Activated CD8-positive, alpha-beta T cell treated with anti-CD3 and anti-CD28 coated beads for 36 hours (primary cell): ENCODE data around the gene FDPS. TPM values are rescaled to one million over a fixed set of nuclear protein-coding genes. Genes with fewer than 3 reads are reported as not detected.

Experiments used
- ATAC-seq: fragments of 200-7000 bp; cut with Tn5 transposase; one replicate; pipeline ENCODE4 v1.10.0; 2021; ENCODE audit warnings: mild to moderate bottlenecking, moderate library complexity
- CTCF ChIA-PET: fragments of 350-600 bp; sonication (Branson Sonifier 250); formaldehyde crosslinking; loops from one replicate; lab custom pipeline; 2021; ENCODE audit warnings: antibody characterized with exemption; lab: Charles Lee
- POLR2A ChIA-PET: fragments of 350-600 bp; sonication (Branson Sonifier 250); formaldehyde crosslinking; loops from one replicate; lab custom pipeline; 2021; ENCODE audit warnings: antibody characterized with exemption; lab: Charles Lee
- DNase-seq: peaks from one replicate; pipeline ENCODE4 v3.0.0-alpha.2; 2020
- H3K27ac Mint-ChIP-seq: one replicate; pipeline ENCODE4 v1.8.0; 2021; ENCODE audit warnings: mild to moderate bottlenecking, mixed read lengths
- H3K27me3 Mint-ChIP-seq: one replicate; pipeline ENCODE4 v1.8.0; 2021; ENCODE audit warnings: mixed read lengths
- H3K36me3 Mint-ChIP-seq: one replicate; pipeline ENCODE4 v1.8.0; 2021; ENCODE audit warnings: low read depth, mixed read lengths
- H3K4me1 Mint-ChIP-seq: one replicate; pipeline ENCODE4 v1.8.0; 2021; ENCODE audit warnings: low read depth, mixed read lengths
- H3K4me3 Mint-ChIP-seq: one replicate; pipeline ENCODE4 v1.8.0; 2021; ENCODE audit warnings: mild to moderate bottlenecking, moderate library complexity, mixed read lengths
- H3K9me3 Mint-ChIP-seq: one replicate; pipeline ENCODE4 v1.8.0; 2021; ENCODE audit warnings: mixed read lengths
- intact Hi-C: fragments of 100-400 bp; cut with micrococcal nuclease; formaldehyde crosslinking; loops from one replicate; pipeline ENCODE4 v1.10.0; 2022
- total RNA-seq, 2 experiments: library from RNA; stranded (reverse); gene quantifications; one replicate each; pipeline ENCODE4 v1.2.3, GENCODE V29; 2021
- TF ChIP-seq, protein P1 (sequence below): fragments of 200-600 bp; IDR thresholded peaks from one replicate; pipeline ENCODE4 v1.8.0; 2022; ENCODE audit warnings: antibody characterized with exemption, mild to moderate bottlenecking

Gene FDPS
- total RNA-seq, 2 experiments from 2014 or later = 293 to 316 TPM

DNA sequence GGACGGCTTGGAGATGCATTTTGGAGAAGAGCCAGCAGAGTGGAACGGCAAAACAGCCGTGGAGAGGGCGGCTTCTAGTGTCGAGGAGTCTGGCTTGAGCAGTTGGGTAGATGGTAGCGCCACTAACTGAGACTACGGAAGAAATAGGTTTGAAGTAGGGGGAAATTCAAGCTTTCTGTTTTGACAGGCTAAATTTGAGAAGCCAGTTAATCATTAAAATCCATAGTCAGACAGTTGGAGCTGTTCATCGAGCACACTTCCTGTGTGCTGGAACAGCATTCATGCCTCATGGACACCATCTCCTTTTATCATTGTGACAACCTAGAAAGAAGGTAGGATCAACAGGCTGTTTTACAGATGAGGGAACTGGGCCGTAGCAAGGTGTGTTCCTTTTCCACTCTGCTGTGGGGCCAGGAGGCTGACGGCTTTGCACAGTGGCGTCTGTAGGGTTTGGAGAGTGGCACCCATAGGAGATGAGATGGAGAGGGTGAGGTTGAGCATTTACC lies 4.1 kb upstream of the FDPS start:
- H3K27ac Mint-ChIP-seq = no peak overlapping the region
- H3K9me3 Mint-ChIP-seq = no peaks in the 10 kb centered on the region
- CTCF ChIA-PET = interaction anchor here (6.3 kb wide), 1 partner anchor 55 kb away, joined by 80 read pairs; no protein-coding TSS in a partner anchor

GRCh38 chr1:155305881-155306391 lies 2.7 kb upstream of the FDPS start:
- TF ChIP-seq, protein P1, sequence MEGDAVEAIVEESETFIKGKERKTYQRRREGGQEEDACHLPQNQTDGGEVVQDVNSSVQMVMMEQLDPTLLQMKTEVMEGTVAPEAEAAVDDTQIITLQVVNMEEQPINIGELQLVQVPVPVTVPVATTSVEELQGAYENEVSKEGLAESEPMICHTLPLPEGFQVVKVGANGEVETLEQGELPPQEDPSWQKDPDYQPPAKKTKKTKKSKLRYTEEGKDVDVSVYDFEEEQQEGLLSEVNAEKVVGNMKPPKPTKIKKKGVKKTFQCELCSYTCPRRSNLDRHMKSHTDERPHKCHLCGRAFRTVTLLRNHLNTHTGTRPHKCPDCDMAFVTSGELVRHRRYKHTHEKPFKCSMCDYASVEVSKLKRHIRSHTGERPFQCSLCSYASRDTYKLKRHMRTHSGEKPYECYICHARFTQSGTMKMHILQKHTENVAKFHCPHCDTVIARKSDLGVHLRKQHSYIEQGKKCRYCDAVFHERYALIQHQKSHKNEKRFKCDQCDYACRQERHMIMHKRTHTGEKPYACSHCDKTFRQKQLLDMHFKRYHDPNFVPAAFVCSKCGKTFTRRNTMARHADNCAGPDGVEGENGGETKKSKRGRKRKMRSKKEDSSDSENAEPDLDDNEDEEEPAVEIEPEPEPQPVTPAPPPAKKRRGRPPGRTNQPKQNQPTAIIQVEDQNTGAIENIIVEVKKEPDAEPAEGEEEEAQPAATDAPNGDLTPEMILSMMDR = no peak
- intact Hi-C loops = loop anchor here (5.0 kb wide), 1 partner anchor 44 kb away; the partner anchor contains the start of gene SCAMP3
- H3K4me3 Mint-ChIP-seq = no peak overlapping the region
- ChIA-PET POLR2A (no interaction called here), CTCF (interaction anchor here (1.3 to 6.3 kb wide), 5 partner anchors 10 to 99 kb away, joined by 3 to 80 read pairs (median 4); partner anchors contain the start of gene RUSC1)
- no peak for DNase-seq
- H3K27me3 Mint-ChIP-seq = peaks cover 1% of the 10 kb centered on the region
- H3K9me3 Mint-ChIP-seq = no peaks in the 10 kb centered on the region
- H3K27ac Mint-ChIP-seq = no peak overlapping the region
- ATAC-seq = no peak
- H3K36me3 Mint-ChIP-seq = peaks cover 16% of the 10 kb centered on the region
- H3K4me1 Mint-ChIP-seq = peaks cover 16% of the 10 kb centered on the region

More for the DNA sequence above, 4.1 kb upstream of the FDPS start:
- Mint-ChIP-seq H3K4me1 (peaks cover 7% of the 10 kb centered on the region), H3K27me3 (peaks cover 1% of the 10 kb centered on the region), H3K4me3 (no peak overlapping the region), H3K36me3 (peaks cover 4% of the 10 kb centered on the region)
- TF ChIP-seq, protein P1 = no peak
- DNase-seq = no peak
- POLR2A ChIA-PET = interaction anchor here (1.1 kb wide), 1 partner anchor 32 kb away, joined by 3 read pairs; no protein-coding TSS in a partner anchor
- intact Hi-C loops = loop anchor here (5.0 kb wide), 1 partner anchor 42 kb away; the partner anchor contains the start of gene SCAMP3
- no peak for ATAC-seq

- ATAC-seq (no peak), DNase-seq (peak; percentile 38)
- TF ChIP-seq, protein P1 = peak; percentile 21
- Mint-ChIP-seq H3K4me1 (peaks cover 24% of the 10 kb centered on the region), H3K36me3 (peaks cover 28% of the 10 kb centered on the region), H3K9me3 (no peaks in the 10 kb centered on the region), H3K4me3 (peak overlapping the region; percentile 92), H3K27me3 (peaks cover 1% of the 10 kb centered on the region), H3K27ac (peak overlapping the region; percentile 99)
- intact Hi-C loops = loop anchor here (5.0 kb wide), 1 partner anchor 45 kb away; the partner anchor contains the start of gene SCAMP3
- ChIA-PET CTCF (interaction anchor here (1.0 to 6.3 kb wide), 13 partner anchors 7 to 171 kb away, joined by 3 to 80 read pairs (median 4); partner anchors contain the start of genes CLK2, RUSC1 and SLC50A1), POLR2A (interaction anchor here (1.0 to 5.2 kb wide), 6 partner anchors 14 to 63 kb away, joined by 3 to 31 read pairs (median 4); partner anchors contain the start of gene RUSC1)
These were observed 1.4 kb upstream of the FDPS start for GRCh38 chr1:155307247-155307740.

DNA sequence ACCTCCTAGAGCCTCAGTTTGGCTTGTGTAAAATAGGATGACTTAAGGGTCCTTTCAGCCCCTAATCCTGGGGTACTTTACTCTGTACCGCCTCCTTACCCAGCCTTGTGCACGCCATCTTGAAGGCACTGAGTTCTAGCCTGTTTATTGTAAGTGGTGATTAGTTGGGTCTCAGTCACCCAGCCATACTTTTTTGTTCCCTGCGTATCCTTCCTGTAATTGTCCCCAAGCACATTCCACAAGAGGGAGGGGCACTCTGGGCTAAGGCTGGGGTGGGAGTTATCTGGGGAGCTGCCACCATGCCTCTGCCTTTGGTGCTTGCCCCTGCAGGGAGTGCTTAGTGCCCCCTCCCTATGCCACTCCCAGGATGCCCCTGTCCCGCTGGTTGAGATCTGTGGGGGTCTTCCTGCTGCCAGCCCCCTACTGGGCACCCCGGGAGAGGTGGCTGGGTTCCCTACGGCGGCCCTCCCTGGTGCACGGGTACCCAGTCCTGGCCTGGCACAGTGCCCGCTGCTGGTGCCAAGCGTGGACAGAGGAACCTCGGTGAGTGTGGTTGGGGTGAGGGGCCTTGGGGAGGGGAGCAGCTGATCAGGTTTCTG lies 856 bp downstream of the FDPS start:
- ChIA-PET POLR2A (interaction anchor here (0.6 to 5.2 kb wide), 2 partner anchors 12 to 53 kb away, joined by 3 to 31 read pairs; partner anchors contain the start of gene RUSC1), CTCF (interaction anchor here (1.0 to 3.6 kb wide), 2 partner anchors 11 to 13 kb away, joined by 3 to 19 read pairs; partner anchors contain the start of gene RUSC1)
- no peak for DNase-seq
- Mint-ChIP-seq H3K36me3 (peaks cover 42% of the 10 kb centered on the region), H3K4me1 (peaks cover 29% of the 10 kb centered on the region), H3K9me3 (no peaks in the 10 kb centered on the region), H3K4me3 (peak overlapping the region; percentile 92), H3K27ac (peak overlapping the region; percentile 99), H3K27me3 (no peaks in the 10 kb centered on the region)
- TF ChIP-seq, protein P1 = no peak
- intact Hi-C loops = loop anchor here (5.0 kb wide), 1 partner anchor 47 kb away; the partner anchor contains the start of gene SCAMP3
- no peak for ATAC-seq
